GM21619 (cell line): ENCODE measurements around the gene GTF3C6.
"Not testable (repeated sequence)": the region's sequence is repeated elsewhere in the genome, so short reads cannot be mapped to it uniquely, and the experiment has no call there.

Experiments used
- ATAC-seq: cut with Tn5 transposase; IDR thresholded peaks from one replicate; pipeline ENCODE4 v1.9.1; 2021; ENCODE audit not compliant: unreplicated experiment

Gene GTF3C6

DNA sequence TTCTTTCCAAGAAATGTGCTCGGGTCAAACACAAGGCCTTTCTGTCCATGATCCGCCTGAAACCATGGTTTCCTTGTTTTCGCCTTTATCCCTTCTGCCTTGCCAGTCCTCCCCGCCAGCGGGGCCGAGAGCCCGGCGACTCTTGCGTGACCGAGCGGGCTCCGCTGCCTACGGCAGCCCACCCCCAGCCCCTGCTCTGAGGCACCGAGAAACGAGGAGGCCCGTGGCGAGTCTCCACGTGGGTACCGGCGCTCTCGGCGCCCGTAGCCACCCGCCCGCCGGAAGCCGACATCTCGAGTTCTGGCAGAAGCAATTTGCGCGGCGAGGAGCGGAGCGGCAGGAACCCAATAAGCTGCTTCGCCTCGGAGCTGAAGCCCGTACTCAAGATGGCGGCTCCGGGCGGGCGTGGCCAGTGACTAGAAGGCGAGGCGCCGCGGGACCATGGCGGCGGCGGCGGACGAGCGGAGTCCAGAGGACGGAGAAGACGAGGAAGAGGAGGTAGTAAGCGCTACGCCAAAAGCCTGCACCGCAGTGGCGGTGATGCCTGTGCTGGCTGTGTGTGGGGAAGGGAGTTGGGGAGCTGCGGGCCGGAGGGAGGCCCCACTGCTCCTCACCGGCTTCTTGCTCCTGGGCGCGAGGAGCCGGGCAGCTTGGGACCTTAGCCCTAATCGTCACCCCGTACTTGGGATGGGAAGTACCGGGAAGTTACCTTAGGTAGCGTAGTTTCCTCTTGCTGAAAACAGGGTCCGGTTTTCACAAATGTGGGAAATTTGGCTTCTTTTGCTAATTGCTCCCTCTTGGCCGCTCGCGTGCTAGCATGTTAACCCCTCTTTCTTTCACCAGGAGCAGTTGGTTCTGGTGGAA, at the start of gene GTF3C6:
GTF3C6 (plus strand) TSS at position 378 of the 864 bp plus-strand sequence; CDS start at position 442, 64 bp downstream.
- peak; percentile 97 for ATAC-seq

DNA sequence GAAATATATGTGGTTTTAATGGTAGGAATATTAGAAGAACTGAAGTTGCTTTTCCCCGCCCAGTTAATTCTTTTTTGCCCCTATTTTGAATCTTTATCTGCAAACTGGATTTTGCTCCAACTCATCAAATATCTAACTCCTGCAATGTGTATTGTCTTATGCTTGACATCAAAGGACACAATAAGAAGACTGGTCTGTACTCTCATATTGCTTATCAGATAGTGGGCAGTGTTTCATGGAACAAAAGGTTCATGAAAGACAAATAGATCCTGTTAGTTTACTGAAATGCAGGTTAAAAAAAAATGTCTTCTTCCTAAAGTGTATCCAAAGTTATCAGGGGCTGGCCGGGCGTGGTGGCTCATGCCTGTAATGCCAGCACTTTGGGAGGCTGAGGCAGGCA, 27.7 kb upstream of the GTF3C6 start:
- no peak for ATAC-seq

- ATAC-seq = no peak
Observed at GRCh38 chr6:110933912-110934311, 24.6 kb upstream of the GTF3C6 start.

DNA sequence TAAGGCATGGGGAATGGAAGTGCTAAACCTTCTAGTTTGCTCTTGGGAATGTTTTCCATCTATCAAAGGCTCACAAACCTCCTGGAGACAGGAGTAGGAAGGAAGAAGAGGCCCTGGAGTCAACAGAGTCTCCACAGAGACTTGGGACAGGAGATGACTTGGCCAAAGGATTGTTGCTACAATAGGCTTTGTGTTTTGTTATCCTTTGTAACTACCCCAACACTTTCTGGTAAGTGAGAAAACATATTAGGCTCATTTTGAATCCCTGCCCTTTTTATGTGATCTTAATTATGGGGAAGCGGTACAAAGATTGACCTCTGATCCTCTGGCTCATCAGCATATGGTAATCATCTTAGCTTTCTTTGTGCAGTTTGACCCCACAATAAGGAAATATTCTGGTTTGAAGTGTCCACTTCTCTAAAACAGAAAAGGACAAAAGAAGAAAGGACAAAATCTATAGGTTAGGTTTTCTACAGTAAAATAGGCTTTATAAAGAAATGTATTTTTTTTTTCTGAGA, 24.1 kb upstream of the GTF3C6 start:
- no peak for ATAC-seq

GRCh38 chr6:110935171-110935570, 23.3 kb upstream of the GTF3C6 start:
- ATAC-seq = no peak

DNA sequence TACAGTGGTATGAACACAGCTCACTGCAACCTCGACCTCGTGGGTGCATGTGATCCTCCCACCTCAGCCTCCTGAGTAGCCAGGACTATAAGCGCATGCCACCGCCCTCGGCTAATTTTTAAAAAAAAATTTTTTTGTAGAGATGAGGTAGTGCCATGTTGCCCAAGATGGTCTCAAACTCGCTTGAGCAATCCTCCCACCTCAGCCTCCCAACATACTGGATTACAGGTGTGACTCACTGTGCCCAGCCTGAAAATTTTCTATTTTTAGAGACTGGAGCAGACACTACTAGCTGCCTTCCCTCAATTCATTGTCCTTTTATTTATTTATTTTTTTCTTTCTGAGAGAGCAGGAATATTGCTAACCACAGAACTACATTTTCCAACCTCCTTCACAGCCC, 20.3 kb upstream of the GTF3C6 start:
- no peak for ATAC-seq

DNA sequence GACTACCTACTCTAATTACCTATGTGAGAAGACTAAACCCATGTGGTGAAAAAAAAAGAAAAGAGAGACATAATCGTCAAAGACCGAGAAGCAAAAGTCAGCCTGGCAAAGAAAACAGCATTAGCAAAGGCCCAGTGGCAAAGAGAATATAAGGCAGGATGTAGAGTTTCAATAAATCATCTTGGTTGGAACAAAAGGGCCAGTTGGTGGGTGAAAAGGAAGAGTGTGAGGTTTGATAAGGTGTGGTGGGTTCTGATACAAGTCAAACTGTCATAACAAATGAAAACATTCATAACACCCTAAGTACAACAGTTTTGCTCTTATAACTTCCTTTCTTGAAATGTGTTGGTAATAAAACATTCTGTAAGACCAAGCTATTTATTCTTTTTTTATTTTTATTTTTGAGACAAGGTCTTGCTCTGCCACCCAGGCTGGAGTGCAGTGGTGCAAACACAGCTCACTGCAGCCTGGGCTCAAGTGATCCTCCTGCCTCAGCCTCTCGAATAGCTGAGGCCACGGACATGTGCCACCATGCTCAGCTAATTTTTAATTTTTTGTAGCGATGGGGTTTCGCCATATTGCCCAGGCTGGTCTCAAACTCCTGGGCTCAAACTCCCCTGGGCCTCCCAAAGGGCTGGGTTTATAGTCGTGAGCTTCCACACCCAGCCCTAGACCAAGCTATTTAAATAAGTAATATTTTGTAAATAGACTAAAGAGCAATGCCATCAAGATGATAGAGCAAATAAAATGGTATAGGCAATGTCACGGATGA, 18.9 kb upstream of the GTF3C6 start:
- ATAC-seq = no peak

GRCh38 chr6:110944681-110945151, 13.8 kb upstream of the GTF3C6 start:
- peak; percentile 100 for ATAC-seq

DNA sequence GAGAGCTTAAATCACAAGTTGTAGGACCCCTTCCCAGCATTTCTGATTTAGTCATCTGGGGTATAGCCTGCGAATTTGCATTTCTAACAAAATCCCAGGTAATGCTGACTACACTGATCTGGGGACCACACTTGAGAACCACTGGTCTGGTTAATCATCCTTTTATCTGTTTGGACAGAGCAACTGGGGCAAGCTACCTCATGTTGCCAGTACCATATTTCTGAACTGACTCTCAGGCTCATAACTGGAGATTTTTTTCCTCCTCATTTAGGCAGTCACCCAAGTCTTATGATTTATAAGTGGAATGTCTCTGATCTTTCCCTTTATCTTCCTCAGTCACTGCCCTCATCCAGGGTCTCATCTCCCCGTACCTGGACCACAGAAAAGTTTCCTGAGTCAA, 12.0 kb upstream of the GTF3C6 start:
- no peak for ATAC-seq

DNA sequence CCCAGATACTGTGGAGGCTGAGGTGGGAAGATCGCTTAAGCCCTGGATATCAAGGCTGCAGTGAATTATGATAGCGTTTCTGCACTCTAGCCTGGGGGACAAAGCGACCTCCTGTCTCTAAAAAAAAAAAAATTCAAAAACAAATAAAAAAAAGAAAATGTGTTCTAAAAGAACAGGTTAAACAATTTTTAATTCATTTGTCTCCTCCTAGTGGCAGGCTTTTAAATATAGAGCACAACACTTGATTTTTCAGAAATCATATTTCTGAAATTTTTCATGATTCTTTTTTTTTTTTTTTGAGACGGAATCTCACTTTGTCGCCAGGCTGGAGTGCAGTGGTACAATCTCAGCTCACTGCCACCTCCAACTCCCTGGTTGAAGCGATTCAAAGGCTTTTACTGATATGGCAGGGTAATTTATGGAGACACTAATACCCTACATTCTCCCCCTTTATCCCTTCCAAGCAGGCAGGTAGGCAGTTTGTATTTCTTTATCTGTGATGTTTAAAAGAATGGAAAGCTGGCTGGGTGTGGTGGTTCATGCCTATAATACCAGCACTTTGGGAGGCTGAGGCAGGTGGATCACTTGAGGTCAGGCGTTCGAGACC, 8.7 kb upstream of the GTF3C6 start:
- ATAC-seq = no peak

DNA sequence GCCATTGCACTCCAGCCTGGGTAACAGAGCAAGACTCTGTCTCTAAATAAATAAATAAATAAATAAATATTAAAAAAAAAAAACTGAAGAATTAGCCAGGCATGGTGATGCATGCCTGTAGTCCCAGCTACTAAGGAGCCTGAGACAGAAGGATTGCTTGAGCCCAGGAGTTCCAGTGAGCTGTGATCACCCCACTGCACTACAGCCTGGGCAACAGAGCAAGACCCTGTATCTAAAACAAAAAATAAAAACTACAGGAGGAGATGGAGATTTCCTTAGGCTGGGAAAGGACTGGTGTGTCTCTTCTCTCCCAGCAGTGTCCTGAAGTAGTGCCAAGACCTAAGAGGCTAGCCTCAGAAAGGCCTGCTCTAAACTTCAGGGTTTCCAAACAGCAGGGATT, 8.1 kb upstream of the GTF3C6 start:
- ATAC-seq = no peak

DNA sequence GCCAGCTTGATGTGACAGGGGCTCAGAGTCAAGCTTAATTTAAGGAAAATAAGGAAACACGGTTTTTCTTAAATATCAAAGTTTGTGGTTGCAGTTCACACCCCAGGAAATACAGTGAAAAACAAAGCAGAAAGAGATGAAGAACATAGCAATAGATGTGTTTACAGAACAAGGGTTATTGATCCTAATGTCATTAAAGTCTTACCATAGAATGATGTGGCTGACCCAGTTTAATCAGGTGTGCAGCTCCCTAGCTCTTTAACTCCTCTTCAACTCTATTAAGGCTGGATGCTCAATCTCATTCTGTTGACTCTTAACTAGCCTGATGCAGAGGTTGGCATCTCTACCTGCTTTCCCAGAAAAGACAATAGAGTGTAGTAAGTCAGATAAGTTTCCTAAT, 7.5 kb upstream of the GTF3C6 start:
- no peak for ATAC-seq

GRCh38 chr6:110951986-110952794, 6.3 kb upstream of the GTF3C6 start:
- no peak for ATAC-seq

- no peak for ATAC-seq
Observed at GRCh38 chr6:110953633-110954303, 4.7 kb upstream of the GTF3C6 start.

DNA sequence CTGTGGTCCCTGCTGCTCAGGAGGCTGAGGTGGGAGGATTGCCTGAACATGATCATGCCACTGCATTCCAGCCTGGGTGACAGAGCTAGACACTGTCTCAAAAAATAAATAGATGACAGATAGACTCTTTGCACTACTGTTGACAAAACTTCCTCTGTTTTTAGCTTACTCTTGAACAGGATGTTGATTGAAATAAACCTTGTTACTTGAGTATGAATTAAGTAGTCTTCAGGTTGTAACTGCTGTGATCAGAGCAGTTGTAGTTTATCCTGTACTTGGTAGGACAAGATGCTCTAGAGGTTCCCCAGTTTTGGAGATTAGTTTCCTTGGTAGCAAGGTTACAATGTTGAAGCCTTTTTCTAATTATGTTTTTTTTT, 1.5 kb downstream of the GTF3C6 start:
- no peak for ATAC-seq

GRCh38 chr6:110962636-110963035, 4.1 kb downstream of the GTF3C6 start:
- ATAC-seq = not testable (repeated sequence)

GRCh38 chr6:110965629-110966229, 7.2 kb downstream of the GTF3C6 start:
- no peak for ATAC-seq

DNA sequence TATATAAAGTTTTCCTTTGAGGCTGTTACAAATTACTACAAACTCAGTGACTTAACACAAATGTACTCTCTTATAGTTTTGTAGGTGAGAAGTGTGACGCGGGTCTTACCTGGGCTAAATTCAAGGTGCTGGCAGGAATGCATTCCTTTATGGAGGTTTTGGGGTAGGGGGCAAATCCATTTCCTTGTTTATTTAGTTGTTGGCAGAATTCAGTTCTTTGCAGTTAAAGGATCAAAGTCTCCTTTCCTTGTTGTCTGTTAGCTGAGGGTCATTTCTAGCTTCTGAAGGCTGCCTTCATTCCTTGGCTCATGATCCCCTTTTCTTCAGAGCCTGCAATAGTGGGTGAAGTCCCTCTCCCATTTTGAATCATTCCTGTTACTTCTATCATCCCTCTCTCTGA, 10.2 kb downstream of the GTF3C6 start:
- ATAC-seq = not testable (repeated sequence)

- no peak for ATAC-seq
Observed at GRCh38 chr6:110971468-110971867, 13.0 kb downstream of the GTF3C6 start.

DNA sequence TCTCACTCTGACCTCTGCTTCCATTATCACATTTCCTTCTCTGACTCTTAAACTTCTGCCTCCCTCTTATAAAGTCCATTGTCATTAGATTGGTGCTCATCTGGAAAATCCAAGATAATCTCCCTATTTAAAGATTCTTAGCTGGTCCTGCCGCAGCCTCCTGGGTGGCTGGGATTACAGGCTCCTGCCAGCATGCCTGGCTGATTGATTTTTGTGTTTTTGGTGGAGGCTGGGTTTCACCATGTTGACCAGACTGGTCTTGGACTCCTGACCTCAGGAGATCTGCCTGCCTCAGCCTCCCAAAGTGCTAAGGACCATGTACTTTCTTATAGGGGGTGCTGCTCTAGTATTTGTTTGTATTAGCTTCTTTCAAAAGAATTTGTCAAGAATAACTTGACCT, 18.1 kb downstream of the GTF3C6 start:
- no peak for ATAC-seq
